HT-29 (cell line): ENCODE measurements around the gene GINS3. TPM values are rescaled to one million over a fixed set of nuclear protein-coding genes. Genes with fewer than 3 reads are reported as not detected.

Experiments
- DNase-seq: peaks from one replicate; pipeline ENCODE4 v3.0.0-alpha.2; 2015; ENCODE audit warnings: low spot score
- total RNA-seq: library from RNA; depleted of rRNA; stranded (reverse); fragments of >200 nt; shearing (Covaris generic); gene quantifications from 2 replicates; pipeline ENCODE4 v1.2.3, GENCODE V29; 2014; rRNA removed

GINS3 gene
- 9.9 and 11.9 TPM in 2 replicates for total RNA-seq

GRCh38 chr16:58392215-58393137 is at the start of gene GINS3:
Gene GINS3 (plus strand): TSS chr16:58392471. CDS start chr16:58392602, 131 bp downstream.
- DNase-seq: peak; percentile 87

- no peak for DNase-seq
These were observed 48.7 kb upstream of the GINS3 start for GRCh38 chr16:58343562-58343961.

- peak; percentile 14 for DNase-seq
These were observed 46.5 kb upstream of the GINS3 start for GRCh38 chr16:58345574-58346354.

- no peak for DNase-seq
These were observed 45.4 kb upstream of the GINS3 start for GRCh38 chr16:58346831-58347371.

- DNase-seq: no peak
These were observed 43.3 kb upstream of the GINS3 start for GRCh38 chr16:58348986-58349385.

GRCh38 chr16:58352690-58353089 is 39.6 kb upstream of the GINS3 start:
- no peak for DNase-seq

- no peak for DNase-seq
These were observed 32.1 kb upstream of the GINS3 start for GRCh38 chr16:58360041-58360634.

- DNase-seq: no peak
These were observed 30.5 kb upstream of the GINS3 start for GRCh38 chr16:58361726-58362125.

- DNase-seq: no peak
These were observed 28.4 kb upstream of the GINS3 start for GRCh38 chr16:58363746-58364393.

GRCh38 chr16:58365623-58366022 is 26.6 kb upstream of the GINS3 start:
- no peak for DNase-seq

GRCh38 chr16:58366247-58367031 is 25.8 kb upstream of the GINS3 start:
- no peak for DNase-seq

- DNase-seq: no peak
These were observed 25.0 kb upstream of the GINS3 start for GRCh38 chr16:58367252-58367651.

- DNase-seq: no peak
These were observed 20.4 kb upstream of the GINS3 start for GRCh38 chr16:58371841-58372240.

- DNase-seq: no peak
These were observed 16.9 kb upstream of the GINS3 start for GRCh38 chr16:58375386-58375785.

- no peak for DNase-seq
These were observed 14.3 kb upstream of the GINS3 start for GRCh38 chr16:58377932-58378331.

GRCh38 chr16:58378401-58378800 is 13.9 kb upstream of the GINS3 start:
- DNase-seq: no peak

GRCh38 chr16:58379736-58380135 is 12.5 kb upstream of the GINS3 start:
- DNase-seq: no peak

- no peak for DNase-seq
These were observed 10.6 kb upstream of the GINS3 start for GRCh38 chr16:58381661-58382060.

GRCh38 chr16:58384437-58385055 is 7.7 kb upstream of the GINS3 start:
- no peak for DNase-seq

GRCh38 chr16:58385218-58385773 is 7.0 kb upstream of the GINS3 start:
- no peak for DNase-seq
